ENCODE results near the gene SUPT6H. TPM values are rescaled to one million over a fixed set of nuclear protein-coding genes. Genes with fewer than 3 reads are reported as not detected.

The SUPT6H gene
- total and polyA plus RNA-seq, 2 donors (not counting 3 experiments of a cell fraction or from before 2014, with no cell fraction given), result 33.9 to 79.2 TPM

GRCh38 chr17:28684963-28685362, 23.0 kb downstream of the SUPT6H start:
- Histone ChIP-seq H3K4me3 (replicated peaks in 1 of 3; ENCODE audit: insufficient read depth in 1 of 3, low read depth in 1 of 3, low read length in 3 of 3) (no peak overlapping the region), H3K4me1 (ENCODE audit: control insufficient read depth, extremely low read depth, insufficient read depth, low read length) (no peaks in the 10 kb centered on the region), H3K36me3 (ENCODE audit: control insufficient read depth in 2 of 2, extremely low read depth in 1 of 2, insufficient read depth in 2 of 2, low read length in 2 of 2) (peaks cover 44 to 66% of the 10 kb centered on the region in 2 experiments), H3K27ac (ENCODE audit: insufficient read depth, low read depth, low read length) (no peak overlapping the region), H3K9ac (replicated peaks; ENCODE audit: extremely low read depth, insufficient read depth, low read length) (no peak overlapping the region), H4K20me1 (replicated peaks; ENCODE audit: control insufficient read depth, extremely low read depth, insufficient read depth, low read length) (no peaks in the 10 kb centered on the region), H3K27me3 (ENCODE audit: control insufficient read depth in 2 of 2, insufficient read depth in 2 of 2, low read length in 2 of 2) (no peaks in the 10 kb centered on the region), H2AFZ (ENCODE audit: low read depth, low read length) (no peak overlapping the region), H3K4me2 (ENCODE audit: insufficient read depth, low read length) (no peak overlapping the region), H3K9me3 (replicated peaks; ENCODE audit: control insufficient read depth, insufficient read depth, low read length) (no peaks in the 10 kb centered on the region), H3K9me1 (replicated peaks; ENCODE audit: control insufficient read depth, extremely low read depth, insufficient read depth, low read length) (no peaks in the 10 kb centered on the region), H3K79me2 (ENCODE audit: control insufficient read depth, insufficient read depth, low read length) (no peaks in the 10 kb centered on the region)
- FAIRE-seq (no peak), DNase-seq (ENCODE audit: low read depth, low spot score) (no peak)
- CTCF ChIA-PET, result no interaction called here
- intact Hi-C loops (cut with micrococcal nuclease), result no loop called here
- dilution Hi-C loops (cut with MboI; ENCODE audit: extremely low pct_ligation_motif_present, low sequenced_read_pairs), result no loop called here
- POLR2A ChIA-PET, result no interaction called here
- no TSS peak for BruUV-seq (replicated peaks)
- TF ChIP-seq MYC (IDR thresholded peaks at IDR 0.05; ENCODE audit: low read depth, low read length), result no peak
- TF ChIP-seq GATA2 (IDR thresholded peaks at IDR 0.05; ENCODE audit: insufficient read depth, insufficient read length, low read depth, low read length), result no peak
- TF ChIP-seq POLR2A (IDR thresholded peaks at IDR 0.05; ENCODE audit: low read depth, low read length), result no peak
- TF ChIP-seq FOS (IDR thresholded peaks at IDR 0.05; ENCODE audit: borderline replicate concordance, insufficient read depth, low read length), result no peak
- TF ChIP-seq, protein P1, sequence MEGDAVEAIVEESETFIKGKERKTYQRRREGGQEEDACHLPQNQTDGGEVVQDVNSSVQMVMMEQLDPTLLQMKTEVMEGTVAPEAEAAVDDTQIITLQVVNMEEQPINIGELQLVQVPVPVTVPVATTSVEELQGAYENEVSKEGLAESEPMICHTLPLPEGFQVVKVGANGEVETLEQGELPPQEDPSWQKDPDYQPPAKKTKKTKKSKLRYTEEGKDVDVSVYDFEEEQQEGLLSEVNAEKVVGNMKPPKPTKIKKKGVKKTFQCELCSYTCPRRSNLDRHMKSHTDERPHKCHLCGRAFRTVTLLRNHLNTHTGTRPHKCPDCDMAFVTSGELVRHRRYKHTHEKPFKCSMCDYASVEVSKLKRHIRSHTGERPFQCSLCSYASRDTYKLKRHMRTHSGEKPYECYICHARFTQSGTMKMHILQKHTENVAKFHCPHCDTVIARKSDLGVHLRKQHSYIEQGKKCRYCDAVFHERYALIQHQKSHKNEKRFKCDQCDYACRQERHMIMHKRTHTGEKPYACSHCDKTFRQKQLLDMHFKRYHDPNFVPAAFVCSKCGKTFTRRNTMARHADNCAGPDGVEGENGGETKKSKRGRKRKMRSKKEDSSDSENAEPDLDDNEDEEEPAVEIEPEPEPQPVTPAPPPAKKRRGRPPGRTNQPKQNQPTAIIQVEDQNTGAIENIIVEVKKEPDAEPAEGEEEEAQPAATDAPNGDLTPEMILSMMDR (IDR thresholded peaks at IDR 0.05; ENCODE audit: extremely low read depth in 1 of 2, insufficient read depth in 1 of 2, low read depth in 1 of 2, low read length in 2 of 2), result no peak
- TF ChIP-seq POLR2AphosphoS5 (IDR thresholded peaks at IDR 0.05; ENCODE audit: insufficient read depth, low read depth, low read length), result no peak

- no peak overlapping the region for H3K27ac ChIP-seq (ENCODE audit: insufficient read depth, low read depth, low read length)
- no peak overlapping the region for H2AFZ ChIP-seq (ENCODE audit: low read depth, low read length)
- H3K9ac ChIP-seq (replicated peaks; ENCODE audit: extremely low read depth, insufficient read depth, low read length), result no peak overlapping the region
- BruUV-seq (replicated peaks), result no TSS peak
- no peaks in the 10 kb centered on the region for H3K9me3 ChIP-seq (replicated peaks; ENCODE audit: control insufficient read depth, insufficient read depth, low read length)
- H3K36me3 ChIP-seq (ENCODE audit: control insufficient read depth in 2 of 2, extremely low read depth in 1 of 2, insufficient read depth in 2 of 2, low read length in 2 of 2), result peaks cover 44 to 69% of the 10 kb centered on the region in 2 experiments
- TF ChIP-seq GATA2 (IDR thresholded peaks at IDR 0.05; ENCODE audit: insufficient read depth, insufficient read length, low read depth, low read length) (no peak), FOS (IDR thresholded peaks at IDR 0.05; ENCODE audit: borderline replicate concordance, insufficient read depth, low read length) (no peak), POLR2A (IDR thresholded peaks at IDR 0.05; ENCODE audit: low read depth, low read length) (no peak), MYC (IDR thresholded peaks at IDR 0.05; ENCODE audit: low read depth, low read length) (no peak), EZH2 (IDR thresholded peaks at IDR 0.05; ENCODE audit: borderline replicate concordance, low read depth, low read length, severe bottlenecking) (no peak), JUN (IDR thresholded peaks at IDR 0.05; ENCODE audit: borderline replicate concordance, insufficient read depth, insufficient read length, low read depth) (no peak), POLR2AphosphoS5 (IDR thresholded peaks at IDR 0.05; ENCODE audit: insufficient read depth, low read depth, low read length) (no peak)
- TF ChIP-seq, protein P2, sequence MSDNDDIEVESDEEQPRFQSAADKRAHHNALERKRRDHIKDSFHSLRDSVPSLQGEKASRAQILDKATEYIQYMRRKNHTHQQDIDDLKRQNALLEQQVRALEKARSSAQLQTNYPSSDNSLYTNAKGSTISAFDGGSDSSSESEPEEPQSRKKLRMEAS (IDR thresholded peaks at IDR 0.05; ENCODE audit: insufficient read depth, insufficient read length), result no peak
- TF ChIP-seq, protein P1 (IDR thresholded peaks at IDR 0.05; ENCODE audit: extremely low read depth in 1 of 2, insufficient read depth in 1 of 2, low read depth in 1 of 2, low read length in 2 of 2), result no peak
- no peak for DNase-seq (ENCODE audit: low read depth, low spot score)
- intact Hi-C loops (cut with micrococcal nuclease), result no loop called here
- H3K27me3 ChIP-seq (ENCODE audit: control insufficient read depth in 2 of 2, insufficient read depth in 2 of 2, low read length in 2 of 2), result no peaks in the 10 kb centered on the region
- no peaks in the 10 kb centered on the region for H3K9me1 ChIP-seq (replicated peaks; ENCODE audit: control insufficient read depth, extremely low read depth, insufficient read depth, low read length)
- dilution Hi-C loops (cut with MboI; ENCODE audit: extremely low pct_ligation_motif_present, low sequenced_read_pairs), result no loop called here
- no peak overlapping the region for H3K4me3 ChIP-seq (replicated peaks in 1 of 3; ENCODE audit: insufficient read depth in 1 of 3, low read depth in 1 of 3, low read length in 3 of 3)
- no peak overlapping the region for H3K4me2 ChIP-seq (ENCODE audit: insufficient read depth, low read length)
- POLR2A ChIA-PET, result no interaction called here
- no peak for FAIRE-seq
- no peaks in the 10 kb centered on the region for H3K4me1 ChIP-seq (ENCODE audit: control insufficient read depth, extremely low read depth, insufficient read depth, low read length)
- no peaks in the 10 kb centered on the region for H3K79me2 ChIP-seq (ENCODE audit: control insufficient read depth, insufficient read depth, low read length)
- CTCF ChIA-PET, result no interaction called here
- no peaks in the 10 kb centered on the region for H4K20me1 ChIP-seq (replicated peaks; ENCODE audit: control insufficient read depth, extremely low read depth, insufficient read depth, low read length)
These were observed 23.4 kb downstream of the SUPT6H start for GRCh38 chr17:28685366-28685765.

Measured in endothelial cell of umbilical vein (primary cell).